ENCODE data around the gene CASK.
A peak's percentile ranks its signal among the peaks of the same experiment; 100 is the strongest.
"Not testable (repeated sequence)": the region's sequence is repeated elsewhere in the genome, so short reads cannot be mapped to it uniquely, and the experiment has no call there.

CASK gene

DNA sequence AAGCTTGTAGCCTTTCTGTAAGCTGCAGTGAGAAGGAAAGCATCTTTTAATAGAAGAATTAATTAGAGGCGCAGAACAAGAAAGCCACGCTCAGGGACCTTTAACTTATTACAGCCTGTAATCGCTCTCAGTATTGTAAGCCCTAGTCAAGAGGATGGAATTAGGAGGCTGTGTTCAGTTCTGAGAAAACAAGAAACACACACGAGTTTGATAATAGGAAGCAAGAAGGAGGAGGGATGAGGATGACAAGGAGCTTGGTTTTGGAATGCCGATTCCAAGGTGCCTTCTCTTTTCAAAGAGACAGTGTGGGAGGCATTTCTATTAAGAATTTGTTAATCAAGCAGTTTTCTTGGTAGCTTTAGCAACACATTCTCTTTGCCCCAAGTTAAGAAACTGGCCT lies 406.9 kb downstream of the CASK start:
- DNase-seq (ENCODE audit: low read depth), result no peak

DNA sequence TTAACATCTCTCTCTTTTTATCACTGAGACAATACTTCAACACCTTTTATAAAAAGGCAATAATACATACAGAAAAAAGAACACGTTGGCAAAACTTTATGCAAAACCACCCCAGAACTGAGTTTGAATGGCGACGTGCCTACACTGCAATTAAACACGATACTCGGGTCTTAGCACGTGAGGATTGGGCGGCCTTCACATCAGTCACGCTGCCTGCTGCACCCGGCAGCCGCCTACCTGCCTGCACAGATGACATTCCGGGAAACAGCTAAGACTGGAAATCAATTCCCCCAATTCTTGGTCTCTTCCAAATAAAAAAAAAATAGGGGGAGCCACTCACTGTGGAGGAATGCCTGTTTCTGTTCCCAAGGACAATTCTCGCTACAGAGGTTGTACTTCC lies 408.0 kb downstream of the CASK start:
- DNase-seq (ENCODE audit: low read depth), result no peak

DNA sequence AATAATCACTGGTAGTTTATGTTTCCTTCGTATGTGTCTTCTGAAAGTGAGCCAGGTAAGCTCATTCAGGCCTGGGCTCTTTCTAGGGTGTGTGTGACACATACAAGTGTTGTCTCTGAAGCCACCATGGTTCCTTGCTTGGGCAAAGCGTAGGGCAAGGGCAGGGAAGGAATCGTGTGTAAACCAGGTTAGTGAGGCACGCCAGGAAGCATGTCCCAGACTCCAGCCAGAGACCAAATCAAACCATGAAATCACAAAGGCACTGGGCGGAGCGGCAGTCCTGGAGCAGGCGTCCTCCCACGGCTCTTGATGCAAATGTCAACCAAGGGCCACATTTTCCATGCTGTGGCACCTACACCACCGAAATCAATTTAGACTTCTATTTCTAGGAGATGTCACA lies 409.2 kb downstream of the CASK start:
- DNase-seq (ENCODE audit: low read depth), result no peak

DNA sequence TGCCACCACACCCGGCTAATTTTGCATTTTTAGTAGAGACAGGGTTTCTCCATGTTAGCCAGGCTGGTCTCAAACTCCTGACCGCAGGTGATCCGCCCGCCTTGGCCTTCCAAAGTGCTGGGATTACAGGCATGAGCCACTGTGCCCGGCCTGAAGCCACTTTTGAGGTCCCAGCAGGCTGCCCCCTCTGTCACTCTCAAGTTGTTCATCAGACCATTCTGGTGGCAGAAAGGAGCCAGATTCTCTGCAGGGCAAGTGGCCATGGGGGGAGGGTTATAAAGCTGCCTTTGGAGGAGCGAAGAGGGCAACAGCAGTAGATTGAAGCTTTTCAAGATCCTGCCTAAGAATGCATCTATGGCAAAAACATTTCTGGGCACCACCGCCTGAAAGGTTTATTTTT lies 410.5 kb downstream of the CASK start:
- DNase-seq (ENCODE audit: low read depth), result not testable (repeated sequence)

GRCh38 chrX:41512394-41512793 lies 411.0 kb downstream of the CASK start:
- DNase-seq (ENCODE audit: low read depth), result no peak

GRCh38 chrX:41507919-41508318 lies 415.4 kb downstream of the CASK start:
- DNase-seq (ENCODE audit: low read depth), result no peak

GRCh38 chrX:41502004-41502403 lies 421.4 kb downstream of the CASK start:
- DNase-seq (ENCODE audit: low read depth), result no peak

DNA sequence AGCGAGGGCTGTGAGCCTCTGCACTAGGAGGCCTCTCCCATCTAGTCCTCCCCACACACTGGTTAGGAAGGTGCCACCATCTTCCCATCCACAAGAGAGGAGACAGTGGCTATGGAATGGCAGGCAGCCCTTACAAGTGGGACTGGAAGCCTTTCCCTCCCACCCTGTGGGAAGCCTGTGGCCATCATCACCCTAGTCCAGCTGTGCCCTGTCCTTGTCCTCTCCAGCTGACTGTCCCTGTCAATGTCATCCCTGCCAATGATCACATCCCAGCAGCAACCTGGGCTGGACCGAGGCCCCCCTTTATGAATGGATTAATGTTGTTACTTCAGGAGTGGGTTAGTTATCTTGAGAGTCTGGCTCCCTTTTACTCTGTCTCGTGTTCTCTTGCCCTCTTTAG lies 423.4 kb downstream of the CASK start:
- DNase-seq (ENCODE audit: low read depth), result no peak

- DNase-seq (ENCODE audit: low read depth), result no peak
These were observed 424.2 kb downstream of the CASK start for GRCh38 chrX:41499195-41499594.

DNA sequence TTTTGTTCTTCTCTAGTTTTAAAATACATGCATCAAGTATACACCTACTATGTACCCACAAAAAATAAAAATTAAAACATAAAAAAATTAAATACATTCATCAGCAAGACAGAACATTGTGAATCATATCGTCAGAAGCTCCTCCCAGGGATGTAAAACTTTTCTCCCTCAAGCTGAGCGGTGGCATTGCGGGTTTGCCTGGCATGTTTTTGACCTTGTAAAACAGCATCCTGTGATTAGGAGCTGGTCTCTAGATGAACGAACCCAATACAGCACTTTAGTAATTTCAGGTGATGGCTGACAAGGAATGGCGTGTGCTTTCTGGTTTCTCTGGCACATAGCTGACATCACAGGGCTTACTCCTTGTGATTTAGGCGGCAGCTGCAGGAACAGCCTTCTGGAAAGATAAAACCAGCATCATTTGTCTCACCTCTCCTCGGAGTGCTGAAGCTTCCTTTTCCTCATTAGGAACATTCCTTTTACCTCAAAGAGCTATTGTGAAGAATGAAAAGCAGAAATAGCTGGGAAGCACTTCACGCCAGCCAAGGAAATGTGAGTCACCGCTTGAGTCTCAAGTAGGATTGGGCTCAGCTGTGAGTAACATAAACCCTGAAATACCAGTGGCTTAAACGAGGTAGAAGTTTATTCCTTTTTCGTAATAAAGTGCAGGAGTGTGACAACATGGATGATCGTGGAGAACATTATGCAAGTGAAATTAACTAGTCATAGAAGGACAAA lies 431.9 kb downstream of the CASK start:
- DNase-seq (ENCODE audit: low read depth), result peak; percentile 75

DNA sequence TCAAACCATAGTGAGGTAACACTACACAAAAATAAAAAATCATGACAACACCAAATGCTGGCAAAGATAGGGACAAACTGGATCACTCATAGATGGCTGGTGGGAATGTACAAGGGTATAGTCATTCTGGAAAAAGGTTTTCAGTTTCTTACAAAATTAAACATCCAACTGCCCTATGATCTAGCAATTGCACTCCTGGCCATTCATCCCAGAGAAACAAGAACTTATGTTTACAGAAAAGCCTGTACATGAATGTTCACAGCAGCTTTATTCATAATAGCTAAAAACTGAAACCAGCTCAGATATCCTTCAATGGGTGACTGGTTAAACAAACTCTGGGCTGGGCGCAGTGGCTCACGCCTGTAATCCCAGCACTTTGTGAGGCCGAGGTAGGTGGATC lies 432.9 kb downstream of the CASK start:
- no peak for DNase-seq (ENCODE audit: low read depth)

DNA sequence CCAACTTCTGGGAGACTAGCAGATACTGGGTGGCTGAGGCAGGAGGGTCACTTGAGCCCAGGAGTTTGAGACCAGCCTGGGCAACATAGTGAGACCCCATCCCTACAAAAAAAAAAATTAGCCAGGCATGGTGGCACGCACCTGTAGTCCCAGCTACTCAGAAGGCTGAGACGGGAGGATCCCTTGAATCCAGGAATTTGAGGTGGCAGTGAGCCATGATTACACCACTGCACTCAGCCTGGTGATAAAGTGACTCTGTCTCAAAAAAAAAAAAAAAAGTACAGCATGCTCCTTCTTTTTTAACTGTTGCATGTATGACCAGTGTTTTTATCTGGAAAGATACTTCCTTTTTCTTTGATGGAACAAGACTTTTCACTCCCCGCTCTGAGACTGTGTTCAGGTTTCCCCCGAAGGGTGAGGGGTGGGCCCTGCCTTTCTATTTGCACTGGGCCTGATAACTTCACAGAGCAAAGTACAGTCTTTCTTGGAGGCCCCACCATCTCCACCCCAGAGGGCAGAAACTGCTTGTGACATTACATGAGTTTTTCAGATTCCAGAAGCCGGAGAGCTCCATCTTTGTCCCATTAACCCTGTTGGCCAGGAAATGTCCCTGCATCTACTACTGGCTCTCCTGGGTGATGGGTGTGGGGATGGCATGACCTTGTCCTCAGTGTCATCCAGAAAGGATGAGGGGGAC lies 441.1 kb downstream of the CASK start:
- no peak for DNase-seq (ENCODE audit: low read depth)

DNA sequence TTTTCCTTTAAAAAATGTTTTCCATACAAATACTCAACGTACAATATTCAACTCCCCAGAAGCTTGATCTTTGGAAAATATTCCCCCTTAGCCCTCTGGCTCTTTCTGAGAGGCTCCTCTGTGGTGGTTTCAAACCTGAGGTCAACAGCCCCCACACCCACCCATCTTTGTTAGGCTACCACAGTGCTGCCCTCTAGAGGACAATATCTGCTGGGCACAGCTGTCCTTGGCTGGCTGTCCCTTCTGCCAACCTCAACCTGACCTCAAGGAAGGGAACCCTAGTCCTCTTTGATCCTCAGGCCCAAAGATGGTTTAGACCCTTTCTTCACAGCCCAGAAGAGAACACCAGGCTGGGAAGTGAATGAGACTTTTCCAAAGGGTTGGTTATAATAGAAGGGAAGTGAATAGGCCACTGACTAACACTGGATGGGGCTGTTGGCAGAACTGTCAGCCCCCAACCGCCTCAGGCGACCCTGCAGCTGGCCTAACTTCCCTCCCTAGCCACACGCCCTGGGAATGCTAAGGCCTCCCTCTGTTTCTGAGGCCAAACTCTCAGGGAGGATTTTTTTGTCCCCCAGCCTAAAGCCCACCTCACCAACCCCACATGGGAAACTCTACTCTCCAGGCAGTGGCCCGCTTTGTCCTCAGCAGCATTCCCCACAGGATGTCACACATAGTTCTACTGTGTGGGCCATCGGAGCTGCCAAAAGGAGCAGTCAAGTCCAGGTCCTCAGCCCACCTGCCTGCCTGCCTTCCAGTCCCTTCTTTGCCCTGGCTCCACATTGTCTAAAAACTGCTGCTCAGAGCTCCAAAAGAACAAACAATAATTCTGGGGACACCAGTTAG lies 441.9 kb downstream of the CASK start:
- no peak for DNase-seq (ENCODE audit: low read depth)

DNA sequence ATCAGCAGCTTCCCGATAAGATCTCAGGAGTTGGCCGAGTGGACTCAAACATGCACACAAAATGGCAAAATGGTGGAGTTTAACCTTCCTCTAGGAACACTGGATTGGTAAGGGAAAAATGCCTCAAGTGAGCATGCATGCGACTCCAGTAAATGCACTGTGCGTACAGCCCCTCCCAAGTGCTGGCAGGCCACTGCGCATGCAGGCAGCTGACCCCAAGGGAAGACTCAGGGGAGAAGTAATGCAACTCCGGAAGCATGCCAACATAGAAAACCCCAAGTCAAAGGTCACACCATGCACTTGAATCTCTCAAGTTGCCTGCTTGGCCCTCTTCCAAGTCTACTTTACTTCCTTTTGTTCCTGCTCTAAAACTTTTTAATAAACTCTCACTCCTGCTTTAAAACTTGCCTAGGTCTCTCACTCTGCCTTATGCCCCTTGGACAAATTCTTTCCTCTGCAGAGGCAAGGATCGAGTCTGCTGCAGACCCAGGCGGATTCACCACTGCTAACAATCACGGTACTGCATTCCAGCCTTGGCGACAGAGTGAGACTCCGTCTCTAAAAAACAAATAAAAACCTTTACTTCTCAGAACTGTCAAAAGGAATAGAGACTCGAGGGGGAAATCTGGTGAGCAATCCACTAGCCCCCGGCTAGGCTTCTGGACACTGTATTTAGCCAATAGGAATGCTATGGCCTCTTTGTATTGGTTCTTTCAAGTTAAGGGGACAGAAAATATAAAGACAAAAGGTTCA lies 442.7 kb downstream of the CASK start:
- no peak for DNase-seq (ENCODE audit: low read depth)

GRCh38 chrX:41478381-41478911 lies 444.9 kb downstream of the CASK start:
- no peak for DNase-seq (ENCODE audit: low read depth)

DNA sequence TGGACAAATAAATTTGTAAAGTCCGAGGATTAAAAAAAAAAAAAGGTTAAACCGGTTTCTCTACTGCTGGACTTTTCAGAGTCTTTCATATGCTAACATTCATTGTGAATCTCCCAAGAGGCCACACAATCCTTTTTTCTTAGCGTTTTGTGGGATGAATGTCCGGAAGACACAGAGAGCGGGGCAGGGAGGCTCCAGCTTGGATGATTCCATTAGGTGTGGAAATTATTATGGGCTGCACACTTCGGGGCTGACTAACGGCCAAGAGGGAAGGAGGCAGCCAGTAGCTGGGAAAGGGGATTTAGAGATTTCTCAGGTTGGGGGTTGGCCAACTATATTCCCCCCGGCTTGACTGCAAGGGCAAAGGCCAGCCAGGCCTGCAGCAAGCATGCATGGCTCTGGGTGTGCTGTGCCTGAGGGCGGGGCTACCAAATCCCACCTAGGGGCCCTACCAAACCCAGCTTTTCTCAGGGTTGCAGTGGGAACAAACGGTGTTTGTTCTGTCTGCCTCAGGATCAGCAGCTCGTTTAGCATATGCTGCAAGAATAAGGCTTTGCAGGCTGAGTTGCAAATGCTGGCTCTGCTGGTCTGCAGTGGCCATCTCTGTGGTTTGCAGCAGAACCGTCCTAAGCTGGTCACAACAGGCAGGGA lies 447.6 kb downstream of the CASK start:
- DNase-seq (ENCODE audit: low read depth), result no peak

DNA sequence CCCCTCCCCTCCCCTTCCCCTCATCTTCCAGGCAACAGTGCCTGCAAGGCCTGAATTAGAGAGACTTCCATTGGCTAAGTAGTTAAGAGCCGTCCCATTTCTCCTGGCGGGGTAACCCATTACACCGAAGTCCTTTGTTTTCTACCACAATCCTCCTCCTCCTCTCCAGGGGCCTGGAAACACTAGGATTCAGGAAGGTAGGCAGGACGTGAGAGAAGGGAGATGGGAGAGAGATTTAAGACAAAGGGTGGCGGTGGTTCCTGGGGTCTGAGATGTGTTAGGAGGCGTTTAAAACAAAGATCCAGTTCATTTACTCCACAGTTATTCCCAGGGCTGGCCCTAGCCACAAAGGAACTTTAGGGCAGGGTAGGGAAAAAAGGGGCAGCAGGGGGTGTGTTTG lies 448.2 kb downstream of the CASK start:
- DNase-seq (ENCODE audit: low read depth), result no peak

GRCh38 chrX:41474726-41475100 lies 448.6 kb downstream of the CASK start:
- no peak for DNase-seq (ENCODE audit: low read depth)

- no peak for DNase-seq (ENCODE audit: low read depth)
These were observed 449.2 kb downstream of the CASK start for GRCh38 chrX:41473936-41474725.

DNA sequence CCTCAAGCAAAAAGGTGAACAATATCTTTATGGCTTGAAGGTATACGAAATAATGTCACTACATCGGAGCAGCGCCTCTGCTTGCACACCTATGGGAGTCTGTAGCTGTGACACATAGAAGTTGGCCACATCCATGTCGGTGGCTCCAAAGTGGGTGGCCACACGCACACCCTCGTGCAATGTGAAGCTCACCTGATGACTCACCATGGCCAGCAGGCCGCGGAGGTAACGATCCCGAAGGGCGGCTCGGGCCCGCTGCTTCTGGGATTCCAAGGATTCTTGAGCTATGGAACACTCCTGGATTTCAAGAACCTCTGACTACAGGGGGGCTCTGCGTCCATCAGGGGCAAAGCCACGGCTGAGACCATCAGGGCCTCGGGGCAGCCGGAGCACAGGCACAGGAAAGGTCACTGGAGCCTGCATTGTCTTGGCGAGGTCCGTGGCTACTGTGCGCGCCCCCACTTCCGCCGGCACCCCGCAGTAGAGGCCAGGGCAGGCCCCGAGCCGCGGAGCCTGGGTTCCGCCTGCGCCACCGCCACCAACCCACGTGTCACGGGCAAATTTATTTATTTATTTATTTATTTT lies 451.0 kb downstream of the CASK start:
- DNase-seq (ENCODE audit: low read depth), result no peak

Measured in stromal cell of bone marrow (primary cell).